Measurements from ENCODE around the gene UBXN1.

- TF ChIP-seq POLR2A (IDR thresholded peaks at IDR 0.05; ENCODE audit: low read depth, low read length) (no peak), TAF1 (IDR thresholded peaks at IDR 0.05; ENCODE audit: low read depth, low read length) (no peak)
These were observed 31.9 kb downstream of the UBXN1 start for GRCh38 chr11:62646825-62647608.
